Measurements from ENCODE around the gene OVOL1.
A peak's percentile ranks its signal among the peaks of the same experiment; 100 is the strongest.

The OVOL1 gene

GRCh38 chr11:65778901-65779668 lies 7.8 kb upstream of the OVOL1 start:
- peaks cover 2% of the 10 kb centered on the region for H3K4me1 ChIP-seq (ENCODE audit: control insufficient read depth, insufficient read depth, low read length)
- H3K4me3 ChIP-seq (ENCODE audit: low read depth, low read length), result peak overlapping the region; percentile 77
- H3K36me3 ChIP-seq (ENCODE audit: control insufficient read depth, insufficient read depth, low read length), result peaks cover 17% of the 10 kb centered on the region
- H3K9ac ChIP-seq (ENCODE audit: low read depth, low read length), result no peak overlapping the region
- H3K9me3 ChIP-seq (ENCODE audit: control insufficient read depth, insufficient read depth, low read length), result no peaks in the 10 kb centered on the region
- peaks cover 14% of the 10 kb centered on the region for H3K27me3 ChIP-seq (ENCODE audit: control insufficient read depth, insufficient read depth, low read length)

DNA sequence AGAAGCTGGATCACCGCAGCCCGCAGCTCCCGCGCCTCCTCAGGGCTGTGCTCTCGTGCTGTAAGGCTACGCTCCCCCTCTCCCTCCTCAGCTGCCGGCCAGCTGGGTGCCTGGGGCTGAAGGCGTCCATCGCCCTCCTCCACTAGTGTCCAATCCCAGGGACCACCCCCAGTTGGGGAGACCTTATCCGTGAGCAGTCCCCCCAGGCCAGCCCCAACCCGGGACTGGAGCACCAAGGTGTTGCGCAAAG lies 7.3 kb upstream of the OVOL1 start:
- peaks cover 17% of the 10 kb centered on the region for H3K36me3 ChIP-seq (ENCODE audit: control insufficient read depth, insufficient read depth, low read length)
- peak overlapping the region; percentile 77 for H3K4me3 ChIP-seq (ENCODE audit: low read depth, low read length)
- H3K27me3 ChIP-seq (ENCODE audit: control insufficient read depth, insufficient read depth, low read length), result peaks cover 18% of the 10 kb centered on the region
- no peaks in the 10 kb centered on the region for H3K9me3 ChIP-seq (ENCODE audit: control insufficient read depth, insufficient read depth, low read length)
- peak overlapping the region; percentile 54 for H3K9ac ChIP-seq (ENCODE audit: low read depth, low read length)
- H3K4me1 ChIP-seq (ENCODE audit: control insufficient read depth, insufficient read depth, low read length), result peaks cover 2% of the 10 kb centered on the region

DNA sequence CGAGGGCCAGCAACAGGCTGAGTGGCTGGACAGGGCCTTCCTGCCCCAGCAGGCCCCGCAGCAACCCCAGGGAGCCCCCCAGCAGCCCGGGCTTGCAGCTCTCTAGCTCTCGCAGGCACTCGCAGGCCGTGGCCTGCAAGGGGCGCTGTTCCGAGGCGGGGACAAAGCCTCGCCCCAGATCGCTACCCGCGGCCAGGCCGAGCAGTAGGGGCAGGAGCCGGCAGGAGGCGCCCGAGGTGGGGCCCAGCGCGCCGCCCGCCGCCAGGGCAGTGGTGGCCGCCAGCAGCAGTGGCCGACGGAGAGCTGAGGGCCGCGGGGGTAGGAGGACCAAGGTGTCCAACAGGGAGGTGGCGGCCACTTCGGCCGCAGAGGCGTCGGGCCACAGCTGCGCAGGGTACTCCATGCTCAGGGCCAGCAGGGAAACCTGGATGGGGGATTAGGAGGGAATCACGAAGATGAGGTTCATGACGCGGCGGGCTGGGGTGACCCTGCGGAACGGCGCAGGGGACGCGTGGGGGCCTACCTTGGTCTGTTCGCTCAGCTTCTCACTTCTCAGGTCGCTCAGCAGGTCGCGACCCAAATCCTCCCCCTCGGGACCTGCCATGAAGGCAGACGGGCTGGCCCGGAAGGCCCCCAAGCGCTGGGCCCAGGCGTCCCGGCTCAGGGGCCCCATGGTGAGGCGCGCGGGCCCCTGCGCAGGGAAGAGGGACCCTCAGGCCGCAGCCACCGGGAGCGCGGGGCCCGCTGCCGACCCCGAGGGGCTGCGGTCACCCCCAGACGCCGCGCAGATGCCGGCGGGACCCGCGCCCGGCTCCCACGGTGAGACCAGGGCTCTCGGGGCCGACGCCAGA lies 6.7 kb upstream of the OVOL1 start:
- H3K27me3 ChIP-seq (ENCODE audit: control insufficient read depth, insufficient read depth, low read length), result peaks cover 22% of the 10 kb centered on the region
- H3K36me3 ChIP-seq (ENCODE audit: control insufficient read depth, insufficient read depth, low read length), result peaks cover 15% of the 10 kb centered on the region
- no peaks in the 10 kb centered on the region for H3K9me3 ChIP-seq (ENCODE audit: control insufficient read depth, insufficient read depth, low read length)
- peaks cover 2% of the 10 kb centered on the region for H3K4me1 ChIP-seq (ENCODE audit: control insufficient read depth, insufficient read depth, low read length)
- H3K9ac ChIP-seq (ENCODE audit: low read depth, low read length), result peak overlapping the region; percentile 73
- peak overlapping the region; percentile 77 for H3K4me3 ChIP-seq (ENCODE audit: low read depth, low read length)

GRCh38 chr11:65780770-65781151 lies 6.1 kb upstream of the OVOL1 start, which contains the start of gene AP5B1:
TSS of gene AP5B1 (minus strand) at chr11:65780976. CDS start at chr11:65780591, 385 bp downstream.
- H3K9me3 ChIP-seq (ENCODE audit: control insufficient read depth, insufficient read depth, low read length), result no peaks in the 10 kb centered on the region
- peak within 1 kb of the TSS; percentile 73 for H3K9ac ChIP-seq (ENCODE audit: low read depth, low read length)
- peak within 1 kb of the TSS; percentile 77 for H3K4me3 ChIP-seq (ENCODE audit: low read depth, low read length)
- H3K4me1 ChIP-seq (ENCODE audit: control insufficient read depth, insufficient read depth, low read length), result peaks cover 2% of the 10 kb centered on the region
- H3K36me3 ChIP-seq (ENCODE audit: control insufficient read depth, insufficient read depth, low read length), result peaks cover 15% of the 10 kb centered on the region
- peaks cover 28% of the 10 kb centered on the region for H3K27me3 ChIP-seq (ENCODE audit: control insufficient read depth, insufficient read depth, low read length)

DNA sequence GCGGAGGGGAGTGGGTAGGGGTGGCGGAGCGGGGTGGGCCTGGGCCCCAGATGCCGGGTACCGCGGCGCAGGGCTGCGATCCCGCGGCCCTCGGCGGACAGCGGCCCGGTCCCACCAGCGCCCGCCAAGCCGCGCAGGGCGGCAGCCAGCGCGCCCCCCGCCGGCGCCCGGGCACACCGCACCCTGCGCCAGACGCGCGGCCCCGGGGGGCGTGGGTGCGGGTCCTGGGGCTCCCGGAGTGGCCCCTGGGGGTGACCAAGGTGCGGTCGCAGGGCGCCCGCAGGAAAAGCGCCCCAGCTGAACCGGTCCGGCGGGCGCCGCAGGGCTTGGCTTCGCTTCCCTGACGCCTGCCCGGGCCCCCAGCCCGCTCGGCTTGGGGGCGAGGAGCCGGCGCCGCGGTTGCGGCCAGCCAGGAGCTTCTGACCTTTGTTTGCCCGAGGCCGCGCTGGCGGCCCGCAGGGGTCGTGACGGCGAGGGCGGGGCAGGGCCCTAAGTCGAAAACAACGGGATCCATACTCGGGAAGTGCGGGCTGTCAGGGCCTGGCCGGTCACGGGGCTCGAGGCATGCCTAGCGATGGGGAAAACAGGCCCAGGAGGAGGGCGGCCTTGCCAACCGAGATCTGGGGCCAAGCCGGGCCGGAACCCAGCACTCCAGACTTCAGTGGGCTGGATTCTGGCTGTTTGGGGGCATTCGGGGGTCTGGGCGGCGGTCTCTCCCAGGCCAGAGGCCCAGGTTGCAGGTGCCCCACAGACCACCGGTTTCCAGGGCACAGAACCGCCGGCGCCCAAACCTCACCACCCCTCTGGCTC lies 5.5 kb upstream of the OVOL1 start:
- peaks cover 34% of the 10 kb centered on the region for H3K27me3 ChIP-seq (ENCODE audit: control insufficient read depth, insufficient read depth, low read length)
- H3K9me3 ChIP-seq (ENCODE audit: control insufficient read depth, insufficient read depth, low read length), result no peaks in the 10 kb centered on the region
- H3K36me3 ChIP-seq (ENCODE audit: control insufficient read depth, insufficient read depth, low read length), result peaks cover 13% of the 10 kb centered on the region
- peak overlapping the region; percentile 30 for H3K4me3 ChIP-seq (ENCODE audit: low read depth, low read length)
- peaks cover 2% of the 10 kb centered on the region for H3K4me1 ChIP-seq (ENCODE audit: control insufficient read depth, insufficient read depth, low read length)
- H3K9ac ChIP-seq (ENCODE audit: low read depth, low read length), result no peak overlapping the region

DNA sequence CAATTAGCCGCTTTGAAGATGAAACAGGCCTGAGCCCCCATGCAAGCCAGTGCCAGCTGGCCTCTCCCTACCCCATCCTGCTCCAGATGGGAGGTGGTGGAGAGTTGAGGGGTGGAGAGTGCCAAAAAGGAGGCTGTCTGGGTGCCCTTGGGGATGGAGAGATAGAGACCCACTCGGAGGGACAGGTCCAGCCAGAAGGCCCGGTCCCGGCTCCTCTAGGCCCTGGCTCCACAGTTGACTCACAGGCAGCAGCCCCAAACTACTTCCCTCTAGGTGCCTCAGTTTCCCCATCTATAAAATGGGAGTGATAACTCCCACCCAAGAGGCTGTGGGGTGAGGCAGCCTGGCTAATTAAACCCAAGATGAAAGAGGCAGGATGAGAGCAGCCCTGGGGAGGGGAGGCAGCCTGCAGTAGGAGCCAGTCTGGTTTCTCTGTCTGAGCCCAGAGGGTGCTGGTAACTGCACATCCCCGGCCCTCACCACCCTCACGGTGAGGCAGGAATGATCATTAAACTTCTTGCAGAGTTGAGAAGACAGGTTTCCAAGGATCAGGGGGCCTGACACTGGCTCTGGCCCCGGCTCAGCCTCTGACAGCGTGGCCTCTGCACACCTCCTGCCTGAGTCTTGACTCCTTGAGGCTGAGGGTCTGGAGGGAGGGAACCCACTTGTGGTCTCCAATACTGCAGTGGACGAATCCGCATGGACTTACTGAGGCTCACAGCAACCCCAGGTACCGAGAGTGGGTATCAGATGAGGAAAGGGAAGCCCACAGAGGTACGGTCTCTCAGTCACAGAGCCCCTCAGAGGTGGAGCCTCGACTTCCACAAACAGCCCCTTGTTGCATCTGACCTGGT lies 4.7 kb upstream of the OVOL1 start:
- Histone ChIP-seq H3K36me3 (ENCODE audit: control insufficient read depth, insufficient read depth, low read length) (peaks cover 11% of the 10 kb centered on the region), H3K4me3 (ENCODE audit: low read depth, low read length) (no peak overlapping the region), H3K9me3 (ENCODE audit: control insufficient read depth, insufficient read depth, low read length) (no peaks in the 10 kb centered on the region), H3K9ac (ENCODE audit: low read depth, low read length) (no peak overlapping the region), H3K4me1 (ENCODE audit: control insufficient read depth, insufficient read depth, low read length) (peaks cover 2% of the 10 kb centered on the region), H3K27me3 (ENCODE audit: control insufficient read depth, insufficient read depth, low read length) (peaks cover 38% of the 10 kb centered on the region)

- Histone ChIP-seq H3K9ac (ENCODE audit: low read depth, low read length) (no peak overlapping the region), H3K9me3 (ENCODE audit: control insufficient read depth, insufficient read depth, low read length) (no peaks in the 10 kb centered on the region), H3K36me3 (ENCODE audit: control insufficient read depth, insufficient read depth, low read length) (peaks cover 11% of the 10 kb centered on the region), H3K4me1 (ENCODE audit: control insufficient read depth, insufficient read depth, low read length) (peaks cover 2% of the 10 kb centered on the region), H3K4me3 (ENCODE audit: low read depth, low read length) (no peak overlapping the region), H3K27me3 (ENCODE audit: control insufficient read depth, insufficient read depth, low read length) (peaks cover 41% of the 10 kb centered on the region)
Observed at GRCh38 chr11:65782816-65783228, 4.0 kb upstream of the OVOL1 start.

- peak overlapping the region; percentile 53 for H3K4me3 ChIP-seq (ENCODE audit: low read depth, low read length)
- peaks cover 43% of the 10 kb centered on the region for H3K27me3 ChIP-seq (ENCODE audit: control insufficient read depth, insufficient read depth, low read length)
- H3K4me1 ChIP-seq (ENCODE audit: control insufficient read depth, insufficient read depth, low read length), result peaks cover 18% of the 10 kb centered on the region
- H3K9ac ChIP-seq (ENCODE audit: low read depth, low read length), result no peak overlapping the region
- no peaks in the 10 kb centered on the region for H3K9me3 ChIP-seq (ENCODE audit: control insufficient read depth, insufficient read depth, low read length)
- no peaks in the 10 kb centered on the region for H3K36me3 ChIP-seq (ENCODE audit: control insufficient read depth, insufficient read depth, low read length)
Observed at GRCh38 chr11:65785319-65786007, 1.4 kb upstream of the OVOL1 start.

GRCh38 chr11:65786008-65786785 lies 666 bp upstream of the OVOL1 start:
- Histone ChIP-seq H3K36me3 (ENCODE audit: control insufficient read depth, insufficient read depth, low read length) (peaks cover 5% of the 10 kb centered on the region), H3K27me3 (ENCODE audit: control insufficient read depth, insufficient read depth, low read length) (peaks cover 43% of the 10 kb centered on the region), H3K9ac (ENCODE audit: low read depth, low read length) (no peak overlapping the region), H3K4me3 (ENCODE audit: low read depth, low read length) (peak overlapping the region; percentile 53), H3K4me1 (ENCODE audit: control insufficient read depth, insufficient read depth, low read length) (peaks cover 20% of the 10 kb centered on the region), H3K9me3 (ENCODE audit: control insufficient read depth, insufficient read depth, low read length) (no peaks in the 10 kb centered on the region)

Measured in iPS-15b (cell line).